Keratinocyte (primary cell): ENCODE results near the gene NDN. TPM values are rescaled to one million over a fixed set of nuclear protein-coding genes. Genes with fewer than 3 reads are reported as not detected.

Source experiments
- DNase-seq: peaks from one replicate; pipeline ENCODE4 v3.0.0-alpha.2; 2011; ENCODE audit warnings: low read depth, missing footprints, low spot score
- FAIRE-seq: peaks from 2 replicates; lab custom pipeline; 2011; peaks lifted over from hg19 to GRCh38; lab: Jason Lieb, UNC
- H2AFZ ChIP-seq: 2 replicates; pipeline ENCODE4 v1.6.0; 2012; ENCODE audit warnings: low read length, control low read depth, inconsistent platforms; ENCODE audit not compliant: control insufficient read depth
- H3K27ac ChIP-seq: 2 replicates; pipeline ENCODE4 v1.5.1; 2011; ENCODE audit warnings: low read length; ENCODE audit not compliant: control insufficient read depth, insufficient read depth
- H3K27me3 ChIP-seq: 3 replicates; pipeline ENCODE4 v1.6.0; 2011; ENCODE audit warnings: low read length; ENCODE audit not compliant: control insufficient read depth, insufficient read depth; ENCODE audit errors: extremely low read depth
- H3K36me3 ChIP-seq, 2 experiments: 2 replicates in 1 of 2; 3 replicates in 1 of 2; pipeline ENCODE4 v1.5.1; 2011; ENCODE audit warnings: low read length in 2 of 2, mild to moderate bottlenecking in 1 of 2; ENCODE audit not compliant: control insufficient read depth in 2 of 2, insufficient read depth in 2 of 2; ENCODE audit errors: extremely low read depth in 1 of 2
- H3K4me1 ChIP-seq: 3 replicates; pipeline ENCODE4 v1.5.1; 2011; ENCODE audit warnings: low read length; ENCODE audit not compliant: control insufficient read depth, insufficient read depth; ENCODE audit errors: extremely low read depth
- H3K4me2 ChIP-seq: 3 replicates; pipeline ENCODE4 v1.6.0; 2011; ENCODE audit warnings: low read depth, low read length; ENCODE audit not compliant: control insufficient read depth, insufficient read depth; ENCODE audit errors: extremely low read depth
- H3K4me3 ChIP-seq, 3 experiments: fragments of 200-600 bp in 1 of 3; sonication (generic) in 1 of 3; 2 replicates in 2 of 3; 3 replicates in 1 of 3; pipeline ENCODE4 v1.5.1; 2011 to 2016; ENCODE audit warnings: low read length in 3 of 3, mild to moderate bottlenecking in 3 of 3, control low read depth in 2 of 3, inconsistent platforms in 1 of 3, low read depth in 1 of 3, mixed read lengths in 1 of 3, mixed run types in 1 of 3, moderate library complexity in 1 of 3; ENCODE audit not compliant: control insufficient read depth in 2 of 3, insufficient read depth in 2 of 3; ENCODE audit errors: extremely low read depth in 1 of 3
- H3K79me2 ChIP-seq: 2 replicates; pipeline ENCODE4 v1.6.0; 2012; ENCODE audit warnings: low read length; ENCODE audit not compliant: control insufficient read depth, insufficient read depth
- H3K9ac ChIP-seq: 3 replicates; pipeline ENCODE4 v1.6.0; 2011; ENCODE audit warnings: low read length; ENCODE audit not compliant: control insufficient read depth, insufficient read depth; ENCODE audit errors: extremely low read depth
- H3K9me1 ChIP-seq: 3 replicates; pipeline ENCODE4 v1.6.0; 2011; ENCODE audit warnings: low read length; ENCODE audit not compliant: control insufficient read depth, insufficient read depth; ENCODE audit errors: extremely low read depth
- H3K9me3 ChIP-seq: 2 replicates; pipeline ENCODE4 v1.5.1; 2012; ENCODE audit warnings: low read depth, low read length; ENCODE audit not compliant: control insufficient read depth
- H4K20me1 ChIP-seq: 3 replicates; pipeline ENCODE4 v1.6.0; 2011; ENCODE audit warnings: low read length; ENCODE audit not compliant: control insufficient read depth, insufficient read depth; ENCODE audit errors: extremely low read depth
- EZH2 ChIP-seq: IDR thresholded peaks from one replicate; pipeline ENCODE4 v1.6.1; 2012; ENCODE audit warnings: inconsistent platforms, mild to moderate bottlenecking, low read length, moderate library complexity
- dilution Hi-C: fragments of 300-500 bp; cut with MboI; formaldehyde crosslinking; loops from one replicate; pipeline ENCODE4 v1.7.0; 2020; ENCODE audit warnings: low sequenced_read_pairs; ENCODE audit not compliant: extremely low pct_ligation_motif_present
- polyA plus RNA-seq, 5 experiments: library from polyadenylated mRNA; depleted of rRNA in 3 of 5; stranded (reverse) in 3 of 5; stranded (forward) in 1 of 5; unstranded in 1 of 5; fragments of >200 nt; gene quantifications; 1 replicate in 1 of 5; 2 replicates in 3 of 5; 3 replicates in 1 of 5; pipeline versions ENCODE4 v1.2.1 to v1.2.3, GENCODE V29; 2011 to 2012; ENCODE audit warnings: missing spikeins in 2 of 5, low read depth in 1 of 5, low replicate concordance in 1 of 5
- TF ChIP-seq, protein P1 (sequence below), 3 experiments: IDR thresholded peaks in 1 of 3; conservative IDR thresholded peaks in 1 of 3; optimal IDR thresholded peaks in 1 of 3; 2 replicates in 2 of 3; 3 replicates in 1 of 3; pipeline versions ENCODE3 to v1.5.1; 2011; ENCODE audit warnings: low read length in 3 of 3, mild to moderate bottlenecking in 3 of 3, moderate library complexity in 2 of 3, control low read depth in 1 of 3, inconsistent platforms in 1 of 3; ENCODE audit not compliant: insufficient read depth in 2 of 3; ENCODE audit errors: extremely low read depth in 1 of 3

The NDN gene
- polyA plus RNA-seq, 1 donor (not counting 4 experiments of a cell fraction or from before 2014, with no cell fraction given) = 0.76 TPM

DNA sequence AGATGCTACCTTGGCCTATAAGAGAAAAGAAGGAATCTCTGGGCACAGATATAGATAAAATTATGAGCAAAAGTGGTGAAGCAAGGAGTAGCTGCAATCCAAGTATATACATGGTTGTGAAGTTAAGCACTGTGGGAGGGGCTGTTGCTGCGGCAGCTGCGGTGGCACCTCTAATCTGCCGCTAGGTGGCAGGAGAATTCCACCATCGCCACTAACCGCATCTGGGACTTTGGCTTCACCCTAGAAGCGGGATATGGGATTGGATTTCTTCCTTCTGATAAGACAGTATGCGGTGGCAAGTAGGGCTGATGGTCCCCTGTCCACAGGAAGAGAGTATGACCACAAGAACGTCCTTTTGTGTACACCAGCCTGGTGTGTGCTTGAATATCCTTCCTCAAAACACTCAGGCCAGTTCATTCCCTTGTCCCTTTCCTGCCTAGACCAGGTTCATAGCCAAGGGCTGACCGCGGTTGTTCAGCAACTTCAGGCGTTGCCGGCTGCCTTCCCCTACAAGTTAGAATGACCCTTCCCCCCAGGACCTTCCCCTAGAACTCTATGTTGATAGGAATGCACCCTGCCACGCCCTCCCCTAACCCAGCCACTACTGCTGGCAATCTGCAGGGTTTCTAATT, 44.6 kb downstream of the NDN start:
- Histone ChIP-seq H3K4me2 (no peak overlapping the region), H3K4me3 (no peak overlapping the region), H3K27ac (no peak overlapping the region), H3K9me1 (no peaks in the 10 kb centered on the region), H4K20me1 (no peaks in the 10 kb centered on the region), H3K36me3 (no peaks in the 10 kb centered on the region), H3K9ac (no peak overlapping the region), H3K79me2 (no peaks in the 10 kb centered on the region), H3K9me3 (peaks cover 6% of the 10 kb centered on the region), H3K27me3 (no peaks in the 10 kb centered on the region), H2AFZ (no peak overlapping the region), H3K4me1 (no peaks in the 10 kb centered on the region)
- DNase-seq = no peak
- FAIRE-seq = no peak
- no peak for TF ChIP-seq EZH2
- TF ChIP-seq, protein P1, sequence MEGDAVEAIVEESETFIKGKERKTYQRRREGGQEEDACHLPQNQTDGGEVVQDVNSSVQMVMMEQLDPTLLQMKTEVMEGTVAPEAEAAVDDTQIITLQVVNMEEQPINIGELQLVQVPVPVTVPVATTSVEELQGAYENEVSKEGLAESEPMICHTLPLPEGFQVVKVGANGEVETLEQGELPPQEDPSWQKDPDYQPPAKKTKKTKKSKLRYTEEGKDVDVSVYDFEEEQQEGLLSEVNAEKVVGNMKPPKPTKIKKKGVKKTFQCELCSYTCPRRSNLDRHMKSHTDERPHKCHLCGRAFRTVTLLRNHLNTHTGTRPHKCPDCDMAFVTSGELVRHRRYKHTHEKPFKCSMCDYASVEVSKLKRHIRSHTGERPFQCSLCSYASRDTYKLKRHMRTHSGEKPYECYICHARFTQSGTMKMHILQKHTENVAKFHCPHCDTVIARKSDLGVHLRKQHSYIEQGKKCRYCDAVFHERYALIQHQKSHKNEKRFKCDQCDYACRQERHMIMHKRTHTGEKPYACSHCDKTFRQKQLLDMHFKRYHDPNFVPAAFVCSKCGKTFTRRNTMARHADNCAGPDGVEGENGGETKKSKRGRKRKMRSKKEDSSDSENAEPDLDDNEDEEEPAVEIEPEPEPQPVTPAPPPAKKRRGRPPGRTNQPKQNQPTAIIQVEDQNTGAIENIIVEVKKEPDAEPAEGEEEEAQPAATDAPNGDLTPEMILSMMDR (optimal IDR thresholded peaks at IDR 0.05 in 1 of 3, IDR thresholded peaks at IDR 0.05 in 1 of 3, conservative IDR thresholded peaks at IDR 0.05 in 1 of 3; ENCODE audit: extremely low read depth in 1 of 3, insufficient read depth in 2 of 3, low read length in 3 of 3) = peak; percentile 45 to 67 (median 67)
- dilution Hi-C loops = no loop called here

Other genes starting within 250 kb of the NDN start
- gene GOLGA6L2, start 240.1 kb downstream of the NDN start, polyA plus RNA-seq = not detected in 3 replicates
- gene MKRN3, start 121.6 kb downstream of the NDN start, polyA plus RNA-seq = not detected in 3 replicates
- gene MAGEL2, start 39.4 kb downstream of the NDN start, polyA plus RNA-seq = not detected in 3 replicates